GM12864 (cell line): ENCODE measurements around the gene KAT2A.
A peak's percentile ranks its signal among the peaks of the same experiment; 100 is the strongest.
"Not testable (repeated sequence)": the region's sequence is repeated elsewhere in the genome, so short reads cannot be mapped to it uniquely, and the experiment has no call there.

Source experiments
- DNase-seq: peaks from one replicate; pipeline ENCODE4 v3.0.0-alpha.2; 2011; ENCODE audit warnings: low read depth
- H3K4me3 ChIP-seq: 2 replicates; pipeline ENCODE4 v1.5.1; 2011; ENCODE audit warnings: mild to moderate bottlenecking, low read depth, low read length, control low read depth
- CTCF ChIP-seq: IDR thresholded peaks from 2 replicates; pipeline ENCODE4 v1.5.1; 2011; ENCODE audit warnings: low read depth, mild to moderate bottlenecking, moderate library complexity, low read length, control low read depth, inconsistent platforms; ENCODE audit errors: missing control alignments

Gene KAT2A

GRCh38 chr17:42163113-42163512, 41.9 kb upstream of the KAT2A start:
- no peak for DNase-seq
- TF ChIP-seq CTCF = peak; percentile 75
- no peak overlapping the region for H3K4me3 ChIP-seq

- TF ChIP-seq CTCF = no peak
- H3K4me3 ChIP-seq = no peak overlapping the region
- no peak for DNase-seq
Measured at GRCh38 chr17:42160531-42160910, 39.4 kb upstream of the KAT2A start.

- no peak for TF ChIP-seq CTCF
- no peak overlapping the region for H3K4me3 ChIP-seq
- no peak for DNase-seq
Measured at GRCh38 chr17:42159796-42160530, 38.8 kb upstream of the KAT2A start.

GRCh38 chr17:42155614-42156045, 34.5 kb upstream of the KAT2A start:
- peak overlapping the region; percentile 64; the same call in 1 of the 2 replicates for H3K4me3 ChIP-seq

GRCh38 chr17:42153919-42154742, 33.0 kb upstream of the KAT2A start:
- no peak for TF ChIP-seq CTCF
- H3K4me3 ChIP-seq = peak overlapping the region; percentile 64
- no peak for DNase-seq

More at GRCh38 chr17:42155614-42156045, 34.5 kb upstream of the KAT2A start:
- TF ChIP-seq CTCF = no peak
- DNase-seq = no peak

GRCh38 chr17:42146911-42147607, 25.9 kb upstream of the KAT2A start:
- DNase-seq = no peak
- H3K4me3 ChIP-seq = no peak overlapping the region
- TF ChIP-seq CTCF = no peak

- not testable (repeated sequence) for DNase-seq
Measured at GRCh38 chr17:42143138-42143537, 22.0 kb upstream of the KAT2A start.

More at GRCh38 chr17:42143138-42143537, 22.0 kb upstream of the KAT2A start:
- H3K4me3 ChIP-seq = not testable (repeated sequence)
